ENCODE measurements around the gene NTRK2.
"Not testable (repeated sequence)": the region's sequence is repeated elsewhere in the genome, so short reads cannot be mapped to it uniquely, and the experiment has no call there.

Gene NTRK2

DNA sequence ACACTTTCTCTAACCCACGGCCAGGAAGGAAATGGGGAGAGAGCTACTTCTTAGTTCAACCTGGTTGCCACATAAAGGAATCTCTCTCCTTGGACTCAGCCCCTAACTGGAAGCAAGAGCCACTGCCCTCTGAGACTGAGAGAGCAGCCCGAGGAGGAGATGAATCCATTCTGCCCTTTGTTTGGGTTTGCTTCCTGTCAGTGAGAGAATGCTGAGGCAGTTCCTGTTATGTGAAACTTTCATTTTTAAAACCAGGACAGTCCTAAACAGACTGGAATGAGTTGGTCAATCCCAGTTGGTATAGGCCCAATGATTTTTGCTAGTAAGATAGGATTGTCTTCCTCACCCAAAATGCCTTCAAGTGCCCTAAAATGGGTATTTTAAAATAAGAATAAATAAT lies 205.1 kb downstream of the NTRK2 start:
- no CpG with 5 or more reads among the region's 2 CpGs for whole genome bisulfite sequencing (ENCODE audit: insufficient coverage, insufficient read length)
- no peaks in the 10 kb centered on the region for H3K36me3 ChIP-seq (ENCODE audit: control insufficient read depth, insufficient read depth, low read length)
- H3K4me1 ChIP-seq (ENCODE audit: control insufficient read depth, insufficient read depth, low read length) = 0 out of 2 replicates have a peak, but pooled peaks cover 1% of the 10 kb centered on the region
- no peaks in the 10 kb centered on the region for H3K9me3 ChIP-seq (ENCODE audit: control insufficient read depth, insufficient read depth, low read length)
- H3K27ac ChIP-seq (ENCODE audit: low read length) = no peak overlapping the region
- no peaks in the 10 kb centered on the region for H3K27me3 ChIP-seq (ENCODE audit: control insufficient read depth, insufficient read depth, low read length)
- no peak for DNase-seq (ENCODE audit: low read depth, low spot score)
- H3K4me3 ChIP-seq (ENCODE audit: low read length) = no peak overlapping the region

DNA sequence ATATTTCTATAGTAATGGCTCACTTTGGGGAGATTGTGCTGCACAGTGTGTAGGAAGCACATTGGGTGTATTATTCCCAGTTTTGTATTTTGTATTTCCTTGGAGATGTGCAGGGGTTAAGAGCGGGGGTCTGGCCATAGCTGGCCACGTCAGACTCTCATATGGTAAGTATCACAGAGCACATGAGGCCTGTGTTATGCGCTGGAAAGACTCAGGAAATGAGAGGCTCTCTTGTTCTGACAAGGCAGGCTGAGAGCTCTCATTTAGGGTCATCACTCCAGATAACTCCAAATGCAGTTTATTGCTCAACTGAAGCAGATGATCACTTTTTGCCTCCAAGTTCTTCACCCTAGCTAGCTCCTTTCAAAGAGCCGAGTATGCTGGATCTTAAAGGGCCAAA lies 205.7 kb downstream of the NTRK2 start:
- no peaks in the 10 kb centered on the region for H3K36me3 ChIP-seq (ENCODE audit: control insufficient read depth, insufficient read depth, low read length)
- H3K4me1 ChIP-seq (ENCODE audit: control insufficient read depth, insufficient read depth, low read length) = 0 out of 2 replicates have a peak, but pooled peaks cover 1% of the 10 kb centered on the region
- no peak overlapping the region for H3K4me3 ChIP-seq (ENCODE audit: low read length)
- H3K27ac ChIP-seq (ENCODE audit: low read length) = no peak overlapping the region
- DNase-seq (ENCODE audit: low read depth, low spot score) = no peak
- H3K9me3 ChIP-seq (ENCODE audit: control insufficient read depth, insufficient read depth, low read length) = no peaks in the 10 kb centered on the region
- H3K27me3 ChIP-seq (ENCODE audit: control insufficient read depth, insufficient read depth, low read length) = no peaks in the 10 kb centered on the region
- WGBS (ENCODE audit: insufficient coverage, insufficient read length) = no CpG with 5 or more reads among the region's 4 CpGs

GRCh38 chr9:84879631-84880030 lies 210.1 kb downstream of the NTRK2 start:
- Histone ChIP-seq H3K27me3 (ENCODE audit: control insufficient read depth, insufficient read depth, low read length) (no peaks in the 10 kb centered on the region), H3K36me3 (ENCODE audit: control insufficient read depth, insufficient read depth, low read length) (no peaks in the 10 kb centered on the region), H3K4me3 (ENCODE audit: low read length) (no peak overlapping the region), H3K27ac (ENCODE audit: low read length) (no peak overlapping the region), H3K4me1 (ENCODE audit: control insufficient read depth, insufficient read depth, low read length) (no peaks in the 10 kb centered on the region), H3K9me3 (ENCODE audit: control insufficient read depth, insufficient read depth, low read length) (no peaks in the 10 kb centered on the region)
- no CpG with 5 or more reads among the region's 1 CpG for WGBS (ENCODE audit: insufficient coverage, insufficient read length)
- no peak for DNase-seq (ENCODE audit: low read depth, low spot score)

GRCh38 chr9:84880835-84881234 lies 211.3 kb downstream of the NTRK2 start:
- no peaks in the 10 kb centered on the region for H3K36me3 ChIP-seq (ENCODE audit: control insufficient read depth, insufficient read depth, low read length)
- WGBS (ENCODE audit: insufficient coverage, insufficient read length) = no CpG with 5 or more reads among the region's 2 CpGs
- H3K27ac ChIP-seq (ENCODE audit: low read length) = no peak overlapping the region
- no peak for DNase-seq (ENCODE audit: low read depth, low spot score)
- H3K4me1 ChIP-seq (ENCODE audit: control insufficient read depth, insufficient read depth, low read length) = no peaks in the 10 kb centered on the region
- H3K4me3 ChIP-seq (ENCODE audit: low read length) = no peak overlapping the region
- H3K9me3 ChIP-seq (ENCODE audit: control insufficient read depth, insufficient read depth, low read length) = no peaks in the 10 kb centered on the region
- H3K27me3 ChIP-seq (ENCODE audit: control insufficient read depth, insufficient read depth, low read length) = no peaks in the 10 kb centered on the region

GRCh38 chr9:84886866-84887265 lies 217.3 kb downstream of the NTRK2 start:
- Histone ChIP-seq H3K9me3 (ENCODE audit: control insufficient read depth, insufficient read depth, low read length) (no peaks in the 10 kb centered on the region), H3K4me1 (ENCODE audit: control insufficient read depth, insufficient read depth, low read length) (no peaks in the 10 kb centered on the region), H3K4me3 (ENCODE audit: low read length) (no peak overlapping the region), H3K27me3 (ENCODE audit: control insufficient read depth, insufficient read depth, low read length) (no peaks in the 10 kb centered on the region), H3K27ac (ENCODE audit: low read length) (no peak overlapping the region), H3K36me3 (ENCODE audit: control insufficient read depth, insufficient read depth, low read length) (no peaks in the 10 kb centered on the region)
- no CpG with 5 or more reads among the region's 8 CpGs for WGBS (ENCODE audit: insufficient coverage, insufficient read length)
- DNase-seq (ENCODE audit: low read depth, low spot score) = no peak

DNA sequence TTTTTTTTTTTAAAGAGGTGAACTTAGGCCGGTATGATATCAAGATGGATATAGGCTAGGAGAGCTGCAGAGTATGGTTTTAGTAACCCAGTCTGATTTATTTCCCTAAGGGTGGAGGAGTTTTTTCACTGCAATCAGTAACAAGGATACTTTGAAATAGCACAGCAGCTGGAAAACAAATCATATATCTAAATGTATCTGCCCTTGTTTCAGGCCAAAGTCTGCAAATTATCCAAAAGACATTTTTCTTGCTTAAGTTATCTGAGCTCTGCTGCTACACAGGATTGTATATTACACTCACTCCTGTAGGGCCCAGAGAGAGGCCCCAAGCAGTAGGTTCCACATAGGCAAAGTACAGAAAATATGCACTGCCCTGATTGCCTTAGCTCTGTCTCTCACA lies 222.4 kb downstream of the NTRK2 start:
- no peaks in the 10 kb centered on the region for H3K36me3 ChIP-seq (ENCODE audit: control insufficient read depth, insufficient read depth, low read length)
- no CpG with 5 or more reads among the region's 1 CpG for WGBS (ENCODE audit: insufficient coverage, insufficient read length)
- H3K4me1 ChIP-seq (ENCODE audit: control insufficient read depth, insufficient read depth, low read length) = no peaks in the 10 kb centered on the region
- no peaks in the 10 kb centered on the region for H3K9me3 ChIP-seq (ENCODE audit: control insufficient read depth, insufficient read depth, low read length)
- no peak overlapping the region for H3K4me3 ChIP-seq (ENCODE audit: low read length)
- no peak for DNase-seq (ENCODE audit: low read depth, low spot score)
- H3K27me3 ChIP-seq (ENCODE audit: control insufficient read depth, insufficient read depth, low read length) = no peaks in the 10 kb centered on the region
- H3K27ac ChIP-seq (ENCODE audit: low read length) = no peak overlapping the region

DNA sequence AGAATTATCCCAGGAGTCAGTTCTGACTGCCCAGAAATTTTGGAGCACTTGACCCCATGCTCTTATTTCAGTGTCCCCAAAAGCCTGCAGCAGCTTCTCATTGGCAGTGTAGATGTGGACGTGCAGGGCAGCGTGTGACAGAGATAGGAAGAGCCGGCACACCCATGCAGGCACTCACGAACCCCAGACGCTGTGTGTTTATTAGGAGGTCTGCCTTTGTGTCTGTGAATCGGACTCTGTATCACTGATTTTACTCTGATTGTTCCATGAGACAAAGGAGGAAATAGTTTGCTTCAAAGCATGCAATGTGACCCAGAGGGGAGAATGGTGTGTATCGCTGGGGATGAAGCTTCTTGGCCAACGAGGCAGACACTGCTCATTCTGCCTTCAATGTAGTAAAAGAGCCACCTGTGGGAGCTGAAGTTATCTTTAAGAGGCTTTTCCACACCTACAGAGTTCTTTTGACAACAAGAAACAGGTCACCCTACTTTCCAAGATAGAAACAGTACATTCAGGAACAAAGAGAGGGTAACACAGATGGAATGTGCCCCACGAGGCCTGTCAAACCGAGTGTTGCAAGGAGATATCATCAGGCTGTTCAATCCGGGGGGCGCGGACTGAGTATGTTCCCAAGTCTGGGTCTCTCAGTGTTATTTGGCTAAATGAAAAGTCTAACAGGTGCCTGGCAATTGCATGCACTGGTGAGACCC lies 224.0 kb downstream of the NTRK2 start:
- no CpG with 5 or more reads among the region's 13 CpGs for WGBS (ENCODE audit: insufficient coverage, insufficient read length)
- Histone ChIP-seq H3K27me3 (ENCODE audit: control insufficient read depth, insufficient read depth, low read length) (no peaks in the 10 kb centered on the region), H3K27ac (ENCODE audit: low read length) (no peak overlapping the region), H3K4me3 (ENCODE audit: low read length) (no peak overlapping the region), H3K9me3 (ENCODE audit: control insufficient read depth, insufficient read depth, low read length) (no peaks in the 10 kb centered on the region), H3K4me1 (ENCODE audit: control insufficient read depth, insufficient read depth, low read length) (no peaks in the 10 kb centered on the region), H3K36me3 (ENCODE audit: control insufficient read depth, insufficient read depth, low read length) (no peaks in the 10 kb centered on the region)
- DNase-seq (ENCODE audit: low read depth, low spot score) = no peak

- Histone ChIP-seq H3K27ac (ENCODE audit: low read length) (no peak overlapping the region), H3K4me3 (ENCODE audit: low read length) (no peak overlapping the region), H3K9me3 (ENCODE audit: control insufficient read depth, insufficient read depth, low read length) (no peaks in the 10 kb centered on the region), H3K36me3 (ENCODE audit: control insufficient read depth, insufficient read depth, low read length) (no peaks in the 10 kb centered on the region), H3K4me1 (ENCODE audit: control insufficient read depth, insufficient read depth, low read length) (no peaks in the 10 kb centered on the region), H3K27me3 (ENCODE audit: control insufficient read depth, insufficient read depth, low read length) (no peaks in the 10 kb centered on the region)
- no CpG with 5 or more reads among the region's 2 CpGs for WGBS (ENCODE audit: insufficient coverage, insufficient read length)
- no peak for DNase-seq (ENCODE audit: low read depth, low spot score)
Observed at GRCh38 chr9:84894859-84895258, 225.3 kb downstream of the NTRK2 start.

GRCh38 chr9:84897362-84898094 lies 228.0 kb downstream of the NTRK2 start:
- H3K4me1 ChIP-seq (ENCODE audit: control insufficient read depth, insufficient read depth, low read length) = no peaks in the 10 kb centered on the region
- no peaks in the 10 kb centered on the region for H3K9me3 ChIP-seq (ENCODE audit: control insufficient read depth, insufficient read depth, low read length)
- no peak for DNase-seq (ENCODE audit: low read depth, low spot score)
- H3K27ac ChIP-seq (ENCODE audit: low read length) = no peak overlapping the region
- H3K27me3 ChIP-seq (ENCODE audit: control insufficient read depth, insufficient read depth, low read length) = no peaks in the 10 kb centered on the region
- WGBS (ENCODE audit: insufficient coverage, insufficient read length) = no CpG with 5 or more reads among the region's 7 CpGs
- H3K4me3 ChIP-seq (ENCODE audit: low read length) = no peak overlapping the region
- H3K36me3 ChIP-seq (ENCODE audit: control insufficient read depth, insufficient read depth, low read length) = no peaks in the 10 kb centered on the region

- Histone ChIP-seq H3K27ac (ENCODE audit: low read length) (no peak overlapping the region), H3K9me3 (ENCODE audit: control insufficient read depth, insufficient read depth, low read length) (no peaks in the 10 kb centered on the region), H3K36me3 (ENCODE audit: control insufficient read depth, insufficient read depth, low read length) (no peaks in the 10 kb centered on the region), H3K4me3 (ENCODE audit: low read length) (no peak overlapping the region), H3K4me1 (ENCODE audit: control insufficient read depth, insufficient read depth, low read length) (no peaks in the 10 kb centered on the region), H3K27me3 (ENCODE audit: control insufficient read depth, insufficient read depth, low read length) (no peaks in the 10 kb centered on the region)
- no CpG with 5 or more reads among the region's 2 CpGs for WGBS (ENCODE audit: insufficient coverage, insufficient read length)
- DNase-seq (ENCODE audit: low read depth, low spot score) = no peak
Observed at GRCh38 chr9:84898188-84898587, 228.7 kb downstream of the NTRK2 start.

- not testable (repeated sequence) for DNase-seq (ENCODE audit: low read depth, low spot score); H3K27me3 ChIP-seq (ENCODE audit: control insufficient read depth, insufficient read depth, low read length); H3K27ac ChIP-seq (ENCODE audit: low read length); H3K9me3 ChIP-seq (ENCODE audit: control insufficient read depth, insufficient read depth, low read length); H3K36me3 ChIP-seq (ENCODE audit: control insufficient read depth, insufficient read depth, low read length); H3K4me1 ChIP-seq (ENCODE audit: control insufficient read depth, insufficient read depth, low read length); H3K4me3 ChIP-seq (ENCODE audit: low read length)
- WGBS (ENCODE audit: insufficient coverage, insufficient read length) = no CpG with 5 or more reads among the region's 6 CpGs
Observed at GRCh38 chr9:84898618-84899017, 229.1 kb downstream of the NTRK2 start.

Measured in iPS DF 6.9 (cell line).